Measurements from ENCODE around the gene GPR137C.

GPR137C gene

DNA sequence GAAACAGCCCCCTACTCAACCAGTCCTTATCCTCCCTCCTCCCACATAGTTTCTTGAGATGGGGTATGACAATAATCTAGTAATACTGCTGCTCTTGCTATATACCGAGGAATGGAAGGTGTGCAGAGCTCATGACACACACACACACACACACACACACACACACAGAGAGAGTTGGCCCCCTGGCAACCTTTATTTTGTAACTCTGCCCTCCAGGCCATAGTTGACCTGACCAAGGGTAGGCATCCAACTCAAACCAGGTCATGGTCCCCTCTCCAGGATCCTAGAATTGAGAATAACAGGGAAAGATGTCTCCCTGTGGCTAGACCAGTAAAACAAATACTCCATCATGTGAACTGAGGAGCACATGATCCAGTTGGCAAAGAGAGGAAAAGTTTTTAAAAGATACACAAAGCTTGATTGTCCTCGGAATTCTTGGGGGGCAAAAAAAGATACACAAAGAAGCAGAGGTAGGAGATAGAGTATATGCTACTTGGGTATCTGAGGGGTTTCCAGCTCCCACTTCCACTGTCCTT lies 131.4 kb downstream of the GPR137C start:
- no peak for DNase-seq

DNA sequence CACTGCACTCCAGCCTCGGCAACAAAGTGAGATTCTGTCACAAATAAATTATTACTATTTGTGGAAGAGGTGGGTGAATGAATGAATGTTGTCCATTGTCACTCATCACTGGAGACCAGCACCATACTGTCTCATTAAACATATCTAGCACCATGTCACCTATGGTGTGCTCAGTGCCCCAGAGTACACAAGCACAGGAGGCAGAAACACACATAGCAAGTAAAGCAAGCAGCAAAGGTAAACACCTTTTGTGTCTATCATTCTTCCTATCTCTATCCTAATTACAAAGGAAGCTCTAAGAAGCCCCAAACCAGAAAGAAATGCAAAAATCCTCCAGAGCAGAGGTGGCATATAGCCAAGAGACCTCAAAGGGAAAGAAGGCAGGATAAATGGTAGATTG lies 133.5 kb downstream of the GPR137C start:
- DNase-seq, result no peak
